DND-41 (cell line): ENCODE results near the gene TNFAIP2.

ENCODE experiments used
- ATAC-seq: fragments of 200-7000 bp; cut with Tn5 transposase; 3 replicates; pipeline ENCODE4 v1.9.1; 2021; ENCODE audit warnings: low read depth; ENCODE audit not compliant: insufficient read depth
- DNase-seq: peaks from one replicate; pipeline ENCODE4 v3.0.0-alpha.2; 2020
- H2AFZ ChIP-seq: 2 replicates; pipeline ENCODE4 v1.6.0; 2012; ENCODE audit warnings: low read depth, low read length
- H3K27ac ChIP-seq: 2 replicates; pipeline ENCODE4 v1.5.1; 2012; ENCODE audit warnings: low read length, inconsistent platforms
- H3K27me3 ChIP-seq: fragments of 200-600 bp; sonication (generic); 2 replicates; pipeline ENCODE4 v1.6.0; 2012; ENCODE audit warnings: low read length, mild to moderate bottlenecking, inconsistent platforms; ENCODE audit not compliant: insufficient read depth, poor library complexity
- H3K36me3 ChIP-seq: 2 replicates; pipeline ENCODE4 v1.5.1; 2012; ENCODE audit warnings: low read length, inconsistent platforms; ENCODE audit not compliant: insufficient read depth
- H3K4me1 ChIP-seq: 2 replicates; pipeline ENCODE4 v1.5.1; 2012; ENCODE audit warnings: mild to moderate bottlenecking, low read length; ENCODE audit not compliant: insufficient read depth
- H3K4me2 ChIP-seq: 2 replicates; pipeline ENCODE4 v1.6.0; 2012; ENCODE audit warnings: mild to moderate bottlenecking, moderate library complexity, low read length, inconsistent platforms; ENCODE audit not compliant: insufficient read depth
- H3K4me3 ChIP-seq, 2 experiments: fragments of 200-600 bp in 1 of 2; shearing (Covaris generic) in 1 of 2; 2 replicates each; pipeline ENCODE4 v1.5.1; 2012 to 2016; ENCODE audit warnings: inconsistent platforms in 2 of 2, low read length in 2 of 2, mild to moderate bottlenecking in 2 of 2, low read depth in 1 of 2, moderate library complexity in 1 of 2
- H3K79me2 ChIP-seq: 2 replicates; pipeline ENCODE4 v1.6.0; 2012; ENCODE audit warnings: low read length, inconsistent platforms; ENCODE audit not compliant: insufficient read depth
- H3K9ac ChIP-seq: 2 replicates; pipeline ENCODE4 v1.6.0; 2012; ENCODE audit warnings: low read depth, mild to moderate bottlenecking, inconsistent platforms, low read length, moderate library complexity
- H3K9me3 ChIP-seq: 2 replicates; pipeline ENCODE4 v1.5.1; 2012; ENCODE audit warnings: low read length, moderate library complexity, mild to moderate bottlenecking, inconsistent platforms; ENCODE audit not compliant: insufficient read depth, severe bottlenecking
- H4K20me1 ChIP-seq: 2 replicates; pipeline ENCODE4 v1.6.0; 2012; ENCODE audit warnings: low read length; ENCODE audit not compliant: insufficient read depth
- EZH2 ChIP-seq: IDR thresholded peaks from 3 replicates; pipeline ENCODE4 v1.6.1; 2012; ENCODE audit warnings: borderline replicate concordance, low read depth, mild to moderate bottlenecking, moderate library complexity, low read length, inconsistent platforms; ENCODE audit not compliant: severe bottlenecking
- TF ChIP-seq, protein P1 (sequence below): IDR thresholded peaks from 2 replicates; pipeline ENCODE4 v1.5.1; 2012; ENCODE audit warnings: borderline replicate concordance, low read length, moderate library complexity, mild to moderate bottlenecking; ENCODE audit not compliant: poor library complexity, severe bottlenecking; ENCODE audit errors: extremely low read depth

The TNFAIP2 gene

DNA sequence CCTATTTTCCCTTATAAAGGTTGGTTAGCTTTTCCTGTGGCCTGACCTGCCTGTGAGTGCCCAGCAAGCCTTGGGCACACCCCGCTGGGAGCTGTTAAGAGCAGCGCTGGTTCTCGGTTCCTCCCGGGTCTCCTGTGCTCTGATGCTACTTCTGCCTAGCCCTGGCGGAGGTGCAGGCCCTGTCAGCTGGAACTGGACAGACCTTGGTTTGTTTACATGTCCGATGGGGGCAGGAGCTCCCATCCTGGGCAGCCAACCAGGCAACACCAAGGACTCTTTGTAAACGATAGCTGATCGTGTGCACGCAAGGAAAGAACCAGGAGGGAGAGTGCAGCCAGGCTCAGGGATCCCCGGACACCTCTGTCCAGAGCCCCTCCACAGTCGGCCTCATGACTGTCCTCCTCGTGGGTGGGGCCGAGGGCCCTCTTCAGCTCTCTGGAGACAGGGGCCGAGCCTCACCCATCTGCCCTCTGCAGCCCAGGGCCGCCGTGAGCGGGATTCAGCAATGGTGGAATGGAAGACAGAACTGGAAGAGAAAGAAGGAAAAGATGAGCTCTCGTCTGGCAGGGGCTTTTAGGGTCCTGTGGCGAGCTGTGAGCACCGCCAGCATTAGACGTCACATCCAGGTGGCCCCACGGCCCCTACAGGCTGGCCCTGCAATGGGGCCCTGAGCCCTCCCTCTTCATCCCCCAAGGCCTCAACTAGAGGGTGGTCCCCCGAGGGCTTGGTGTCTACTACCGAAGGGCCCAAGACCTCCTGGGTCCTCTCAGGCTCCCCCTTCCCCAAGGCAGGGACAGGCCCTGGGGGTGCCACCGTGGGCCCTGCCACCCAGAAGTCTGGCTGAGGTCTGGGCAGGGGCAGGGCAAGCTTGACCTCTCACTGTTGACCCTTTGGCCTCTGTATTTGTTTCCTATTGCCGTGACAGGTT is 12.3 kb downstream of the TNFAIP2 start:
- Histone ChIP-seq H3K36me3 (no peaks in the 10 kb centered on the region), H3K27me3 (no peaks in the 10 kb centered on the region), H2AFZ (no peak overlapping the region), H3K9ac (no peak overlapping the region), H3K4me3 (no peak overlapping the region), H3K79me2 (no peaks in the 10 kb centered on the region), H4K20me1 (peaks cover 5% of the 10 kb centered on the region; the same call in 1 of the 2 replicates), H3K27ac (no peak overlapping the region), H3K9me3 (no peaks in the 10 kb centered on the region), H3K4me2 (no peak overlapping the region), H3K4me1 (no peaks in the 10 kb centered on the region)
- ATAC-seq (no peak), DNase-seq (no peak)
- TF ChIP-seq EZH2: no peak
- TF ChIP-seq, protein P1, sequence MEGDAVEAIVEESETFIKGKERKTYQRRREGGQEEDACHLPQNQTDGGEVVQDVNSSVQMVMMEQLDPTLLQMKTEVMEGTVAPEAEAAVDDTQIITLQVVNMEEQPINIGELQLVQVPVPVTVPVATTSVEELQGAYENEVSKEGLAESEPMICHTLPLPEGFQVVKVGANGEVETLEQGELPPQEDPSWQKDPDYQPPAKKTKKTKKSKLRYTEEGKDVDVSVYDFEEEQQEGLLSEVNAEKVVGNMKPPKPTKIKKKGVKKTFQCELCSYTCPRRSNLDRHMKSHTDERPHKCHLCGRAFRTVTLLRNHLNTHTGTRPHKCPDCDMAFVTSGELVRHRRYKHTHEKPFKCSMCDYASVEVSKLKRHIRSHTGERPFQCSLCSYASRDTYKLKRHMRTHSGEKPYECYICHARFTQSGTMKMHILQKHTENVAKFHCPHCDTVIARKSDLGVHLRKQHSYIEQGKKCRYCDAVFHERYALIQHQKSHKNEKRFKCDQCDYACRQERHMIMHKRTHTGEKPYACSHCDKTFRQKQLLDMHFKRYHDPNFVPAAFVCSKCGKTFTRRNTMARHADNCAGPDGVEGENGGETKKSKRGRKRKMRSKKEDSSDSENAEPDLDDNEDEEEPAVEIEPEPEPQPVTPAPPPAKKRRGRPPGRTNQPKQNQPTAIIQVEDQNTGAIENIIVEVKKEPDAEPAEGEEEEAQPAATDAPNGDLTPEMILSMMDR: no peak

DNA sequence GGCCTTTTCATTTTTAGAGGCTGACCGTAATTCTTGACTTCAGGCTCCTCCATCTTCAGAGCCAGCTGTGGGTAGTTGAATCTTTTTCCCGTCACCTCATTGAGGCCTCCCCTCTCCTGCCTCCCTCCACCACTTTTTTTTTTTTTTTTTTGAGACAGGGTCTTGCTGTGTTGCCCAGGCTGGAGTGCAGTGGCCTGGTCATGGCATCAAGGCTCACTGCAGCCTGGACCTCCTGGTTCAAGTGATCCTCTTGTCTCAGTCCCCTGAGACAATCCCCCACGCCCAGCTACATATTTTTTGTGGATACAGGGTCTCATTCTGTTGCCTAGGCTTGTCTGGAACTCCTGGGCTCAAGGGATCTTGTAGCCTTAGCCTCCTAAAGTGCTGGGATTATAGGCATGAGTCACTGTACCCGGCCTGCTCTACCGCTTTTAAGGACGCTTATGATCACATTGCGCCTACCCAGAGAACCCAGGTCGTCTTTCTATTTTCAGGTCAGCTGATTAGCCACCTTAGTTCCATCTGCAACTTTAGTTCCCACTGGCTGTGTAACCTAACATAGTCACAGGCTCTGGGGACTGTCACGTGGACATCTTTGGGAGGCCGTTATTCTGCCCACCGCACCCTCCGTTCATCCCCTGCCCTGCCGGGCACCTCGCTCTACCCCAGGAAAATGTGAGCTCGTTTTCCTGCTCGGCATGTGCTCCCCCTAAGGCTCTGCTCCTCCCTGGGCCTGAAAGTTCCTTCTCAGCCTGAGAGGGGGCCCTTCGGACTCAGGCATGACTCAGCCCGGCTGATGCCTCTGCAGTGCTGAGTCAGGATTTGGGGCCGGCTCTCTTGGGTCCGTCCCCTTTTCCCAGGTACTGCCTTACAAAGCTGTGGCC is 13.4 kb downstream of the TNFAIP2 start:
- Histone ChIP-seq H3K4me1 (no peaks in the 10 kb centered on the region), H3K36me3 (no peaks in the 10 kb centered on the region), H3K27ac (no peak overlapping the region), H2AFZ (no peak overlapping the region), H3K9ac (no peak overlapping the region), H3K27me3 (no peaks in the 10 kb centered on the region), H4K20me1 (peaks cover 5% of the 10 kb centered on the region; the same call in 1 of the 2 replicates), H3K9me3 (no peaks in the 10 kb centered on the region), H3K79me2 (no peaks in the 10 kb centered on the region), H3K4me2 (no peak overlapping the region), H3K4me3 (no peak overlapping the region)
- no peak for ATAC-seq
- TF ChIP-seq, protein P1: no peak
- no peak for TF ChIP-seq EZH2
- no peak for DNase-seq

DNA sequence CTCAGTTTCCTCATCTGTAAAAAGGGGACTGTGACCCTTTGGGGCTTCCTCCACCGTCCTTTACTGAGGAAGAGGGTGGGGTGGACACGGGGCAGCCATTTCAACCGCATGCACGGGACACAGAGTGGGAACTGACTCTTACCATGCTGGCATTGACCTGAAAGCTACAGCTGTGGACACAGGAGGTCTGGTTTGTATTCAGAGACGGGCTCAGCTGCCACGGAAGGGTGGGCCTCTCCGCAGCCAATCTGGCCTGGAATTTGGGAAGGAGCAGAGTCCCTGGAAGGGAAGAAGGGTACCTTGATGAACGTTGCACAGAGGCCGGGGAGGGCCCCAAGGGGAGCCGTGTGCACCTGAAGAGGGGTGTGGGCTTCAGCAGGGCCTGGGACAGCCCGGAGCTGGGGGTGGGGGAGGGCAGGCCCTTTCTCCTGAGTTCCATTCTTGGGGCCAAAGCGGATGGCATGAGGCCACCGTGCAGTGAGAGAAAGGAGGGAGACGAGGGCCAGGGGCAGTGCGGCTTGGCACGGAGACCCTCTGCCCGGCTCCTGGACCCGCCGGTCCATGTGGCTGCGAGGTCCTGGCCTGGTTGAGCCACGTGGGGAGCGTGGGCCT is 14.5 kb downstream of the TNFAIP2 start:
- ATAC-seq (no peak), DNase-seq (no peak)
- Histone ChIP-seq H2AFZ (no peak overlapping the region), H3K27ac (no peak overlapping the region), H3K36me3 (no peaks in the 10 kb centered on the region), H3K79me2 (no peaks in the 10 kb centered on the region), H3K4me1 (no peaks in the 10 kb centered on the region), H3K9me3 (no peaks in the 10 kb centered on the region), H3K4me3 (no peak overlapping the region), H3K9ac (no peak overlapping the region), H3K4me2 (no peak overlapping the region), H4K20me1 (peaks cover 4% of the 10 kb centered on the region; the same call in 1 of the 2 replicates), H3K27me3 (no peaks in the 10 kb centered on the region)
- TF ChIP-seq, protein P1: no peak
